GM13976 (cell line): Measurements from ENCODE around the gene ACER1.
"Not testable (repeated sequence)": the region's sequence is repeated elsewhere in the genome, so short reads cannot be mapped to it uniquely, and the experiment has no call there.

Experiments used
- DNase-seq: peaks from one replicate; pipeline ENCODE4 v3.0.0; 2012; ENCODE audit warnings: low spot score
- in situ Hi-C: fragments of 300-500 bp; cut with MboI; formaldehyde crosslinking; loops from one replicate; pipeline ENCODE4 v1.12.0; 2022; ENCODE audit warnings: low sequenced_read_pairs, mixed read lengths, inconsistent platforms; ENCODE audit not compliant: unreplicated experiment
- TF ChIP-seq, protein P1 (sequence below): IDR thresholded peaks from 2 replicates; pipeline ENCODE4 v1.5.1; 2012; ENCODE audit warnings: borderline replicate concordance, mild to moderate bottlenecking; ENCODE audit not compliant: insufficient read depth; ENCODE audit errors: extremely low read depth, missing control alignments, control extremely low read depth

The ACER1 gene

DNA sequence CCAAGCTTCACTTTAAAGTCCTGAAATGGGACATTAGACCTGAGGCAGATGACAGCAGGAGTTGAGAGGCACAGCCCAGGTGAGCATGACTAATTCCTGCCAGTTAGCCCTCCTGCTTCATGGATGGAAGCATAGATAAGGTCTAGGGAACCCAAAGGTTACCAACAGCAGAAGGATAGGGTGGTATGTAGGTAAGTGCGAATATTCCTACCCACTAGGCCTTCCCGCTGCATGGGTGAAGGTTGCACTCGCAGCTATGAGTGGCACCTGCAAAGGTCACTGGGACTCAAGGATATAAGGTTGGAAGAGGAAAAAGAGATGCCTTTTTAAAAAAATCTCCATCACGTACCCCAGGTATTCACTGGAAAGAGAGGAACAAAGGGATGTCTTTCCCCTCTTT, 41.4 kb downstream of the ACER1 start:
- in situ Hi-C loops: no loop called here
- TF ChIP-seq, protein P1, sequence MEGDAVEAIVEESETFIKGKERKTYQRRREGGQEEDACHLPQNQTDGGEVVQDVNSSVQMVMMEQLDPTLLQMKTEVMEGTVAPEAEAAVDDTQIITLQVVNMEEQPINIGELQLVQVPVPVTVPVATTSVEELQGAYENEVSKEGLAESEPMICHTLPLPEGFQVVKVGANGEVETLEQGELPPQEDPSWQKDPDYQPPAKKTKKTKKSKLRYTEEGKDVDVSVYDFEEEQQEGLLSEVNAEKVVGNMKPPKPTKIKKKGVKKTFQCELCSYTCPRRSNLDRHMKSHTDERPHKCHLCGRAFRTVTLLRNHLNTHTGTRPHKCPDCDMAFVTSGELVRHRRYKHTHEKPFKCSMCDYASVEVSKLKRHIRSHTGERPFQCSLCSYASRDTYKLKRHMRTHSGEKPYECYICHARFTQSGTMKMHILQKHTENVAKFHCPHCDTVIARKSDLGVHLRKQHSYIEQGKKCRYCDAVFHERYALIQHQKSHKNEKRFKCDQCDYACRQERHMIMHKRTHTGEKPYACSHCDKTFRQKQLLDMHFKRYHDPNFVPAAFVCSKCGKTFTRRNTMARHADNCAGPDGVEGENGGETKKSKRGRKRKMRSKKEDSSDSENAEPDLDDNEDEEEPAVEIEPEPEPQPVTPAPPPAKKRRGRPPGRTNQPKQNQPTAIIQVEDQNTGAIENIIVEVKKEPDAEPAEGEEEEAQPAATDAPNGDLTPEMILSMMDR: no peak
- no peak for DNase-seq

DNA sequence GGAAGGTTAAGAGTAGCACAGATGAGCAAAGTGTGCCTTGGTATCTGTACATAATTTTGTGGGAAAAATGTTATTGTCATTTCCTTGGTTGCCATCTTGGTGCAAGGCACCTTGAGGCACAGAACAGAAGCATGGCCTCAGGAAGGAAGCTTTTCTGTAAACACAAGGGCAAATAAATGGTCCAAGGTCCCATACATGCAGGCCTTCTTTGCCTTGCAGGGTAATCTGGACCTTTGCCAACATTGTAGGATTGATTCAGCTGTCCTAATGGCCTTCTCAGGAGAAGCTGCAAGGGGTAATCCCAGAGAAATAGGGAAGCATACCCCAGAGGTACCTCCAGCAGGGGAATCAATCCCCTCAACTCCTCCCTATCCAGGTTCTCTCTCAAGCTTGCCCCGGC, 44.7 kb downstream of the ACER1 start:
- TF ChIP-seq, protein P1: no peak
- in situ Hi-C loops: no loop called here
- no peak for DNase-seq

GRCh38 chr19:6287269-6287885, 46.0 kb downstream of the ACER1 start:
- no peak for DNase-seq
- in situ Hi-C loops: no loop called here
- TF ChIP-seq, protein P1: no peak

DNA sequence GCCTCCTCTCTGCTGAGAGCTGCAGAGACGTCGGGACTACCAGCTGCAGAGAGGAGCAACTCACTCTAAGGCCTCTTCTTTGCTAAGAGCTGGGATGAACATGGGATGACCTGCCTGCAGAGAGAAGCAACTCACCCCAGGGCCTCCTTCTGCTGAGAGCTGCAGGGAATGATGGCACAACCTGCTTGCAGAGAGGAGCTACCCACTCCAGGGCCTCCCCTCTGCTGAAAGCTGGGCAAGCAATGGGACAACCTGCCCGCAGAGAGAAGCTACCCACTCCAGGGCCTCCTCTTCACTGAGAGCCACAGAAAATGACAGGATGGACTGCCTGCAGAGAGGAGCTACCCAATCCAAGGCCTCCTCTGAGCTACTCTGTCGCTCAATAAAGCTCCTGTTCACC, 46.7 kb downstream of the ACER1 start:
- TF ChIP-seq, protein P1: no peak
- no peak for DNase-seq
- in situ Hi-C loops: no loop called here

DNA sequence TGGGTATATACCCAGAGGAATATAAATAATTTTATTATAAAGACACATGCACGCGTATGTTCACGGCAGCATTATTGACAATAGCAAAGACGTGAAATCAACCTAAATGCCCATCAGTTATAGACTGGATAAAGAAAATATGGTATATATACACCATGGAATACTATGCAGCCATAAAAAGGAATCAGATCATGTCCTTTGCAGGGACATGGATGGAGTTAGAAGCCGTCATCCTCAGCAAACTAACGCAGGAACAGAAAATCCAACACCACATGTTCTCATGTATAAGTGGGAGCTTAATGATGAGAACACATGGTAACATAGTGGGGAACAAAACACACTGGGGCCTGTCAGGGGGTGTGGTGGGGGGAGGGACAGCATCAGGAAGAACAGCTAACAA, 51.0 kb downstream of the ACER1 start:
- in situ Hi-C loops, DNase-seq: not testable (repeated sequence)

GRCh38 chr19:6279931-6280591, 53.4 kb downstream of the ACER1 start, which contains the start of gene MLLT1:
Gene MLLT1, minus strand, starts transcription at chr19:6279975. Its CDS starts 191 bp downstream, at chr19:6279784.
- DNase-seq: peak; percentile 100
- TF ChIP-seq, protein P1: peak; percentile 73
- in situ Hi-C loops: no loop called here

DNA sequence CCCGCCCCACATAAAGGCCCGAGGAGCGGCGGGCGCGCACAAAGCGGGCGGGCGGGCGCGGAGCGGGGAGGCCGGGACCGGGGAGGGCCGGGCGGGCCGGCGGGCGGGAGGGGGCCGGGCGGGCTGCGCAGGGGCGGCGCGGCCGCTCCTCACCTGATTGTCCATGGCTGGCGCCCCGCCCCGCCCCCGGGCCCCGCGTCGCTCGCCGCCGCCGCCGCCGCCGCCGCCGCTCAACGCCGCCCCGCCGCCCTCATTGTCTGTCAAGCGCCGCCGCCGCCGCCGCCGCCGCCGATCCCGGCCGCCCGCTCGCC, 53.8 kb downstream of the ACER1 start:
- TF ChIP-seq, protein P1: no peak
- in situ Hi-C loops: no loop called here
- no peak for DNase-seq
